ENCODE data around the gene KLB. TPM values are rescaled to one million over a fixed set of nuclear protein-coding genes. Genes with fewer than 3 reads are reported as not detected.
"Not testable (repeated sequence)": the region's sequence is repeated elsewhere in the genome, so short reads cannot be mapped to it uniquely, and the experiment has no call there.

KLB gene
- polyA plus RNA-seq, 1 donor from 2014 or later: 0.09 TPM

- Mint-ChIP-seq H3K27me3 (no peaks in the 10 kb centered on the region), H3K36me3 (no peaks in the 10 kb centered on the region), H3K9me3 (no peaks in the 10 kb centered on the region), H3K27ac (peak overlapping the region; percentile 91 to 96 (median 91)), H3K4me3 (peak overlapping the region; percentile 86 to 93 (median 92)), H3K4me1 (peaks cover 6 to 20% (median 14%) of the 10 kb centered on the region in 3 donors)
Observed at GRCh38 chr4:39446483-39446841, 39.7 kb downstream of the KLB start.

- H3K4me1 Mint-ChIP-seq: peaks cover 6 to 20% (median 14%) of the 10 kb centered on the region in 3 donors
- H3K9me3 Mint-ChIP-seq: no peaks in the 10 kb centered on the region
- peak overlapping the region; percentile 91 to 96 (median 91) for H3K27ac Mint-ChIP-seq
- peak overlapping the region; percentile 86 to 93 (median 92) for H3K4me3 Mint-ChIP-seq
- no peaks in the 10 kb centered on the region for H3K36me3 Mint-ChIP-seq
- H3K27me3 Mint-ChIP-seq: no peaks in the 10 kb centered on the region
Observed at GRCh38 chr4:39446842-39447573, 40.3 kb downstream of the KLB start.

GRCh38 chr4:39450618-39451017 lies 43.9 kb downstream of the KLB start:
- Mint-ChIP-seq H3K4me3 (peak overlapping the region in 1 of 4 donors; percentile 1), H3K27ac (peak overlapping the region in 1 of 3 donors; percentile 15), H3K4me1 (peaks cover 9 to 17% (median 14%) of the 10 kb centered on the region in 3 donors), H3K36me3 (peaks cover 2% of the 10 kb centered on the region), H3K27me3 (no peaks in the 10 kb centered on the region), H3K9me3 (no peaks in the 10 kb centered on the region)

GRCh38 chr4:39451423-39452023 lies 44.8 kb downstream of the KLB start:
- no peak overlapping the region for H3K27ac Mint-ChIP-seq
- H3K36me3 Mint-ChIP-seq: peaks cover 2% of the 10 kb centered on the region
- no peak overlapping the region for H3K4me3 Mint-ChIP-seq
- no peaks in the 10 kb centered on the region for H3K27me3 Mint-ChIP-seq
- no peaks in the 10 kb centered on the region for H3K9me3 Mint-ChIP-seq
- peaks cover 9 to 17% (median 17%) of the 10 kb centered on the region in 3 donors for H3K4me1 Mint-ChIP-seq

- Mint-ChIP-seq H3K4me1 (peaks cover 16 to 17% (median 16%) of the 10 kb centered on the region in 3 donors), H3K27me3 (no peaks in the 10 kb centered on the region), H3K9me3 (no peaks in the 10 kb centered on the region), H3K27ac (peak overlapping the region; percentile 21 to 79 (median 72)), H3K4me3 (peak overlapping the region in 1 of 4 donors; percentile 46), H3K36me3 (peaks cover 2% of the 10 kb centered on the region)
Observed at GRCh38 chr4:39452153-39452859, 45.6 kb downstream of the KLB start.

GRCh38 chr4:39452860-39453587 lies 46.3 kb downstream of the KLB start:
- H3K27ac Mint-ChIP-seq: peak overlapping the region; percentile 21 to 79 (median 72)
- peaks cover 2% of the 10 kb centered on the region for H3K36me3 Mint-ChIP-seq
- H3K27me3 Mint-ChIP-seq: no peaks in the 10 kb centered on the region
- peak overlapping the region in 1 of 4 donors; percentile 46 for H3K4me3 Mint-ChIP-seq
- H3K9me3 Mint-ChIP-seq: no peaks in the 10 kb centered on the region
- peaks cover 16 to 17% (median 17%) of the 10 kb centered on the region in 3 donors for H3K4me1 Mint-ChIP-seq

GRCh38 chr4:39453738-39454137 lies 47.0 kb downstream of the KLB start:
- Mint-ChIP-seq H3K4me1 (peaks cover 15 to 20% (median 17%) of the 10 kb centered on the region in 3 donors), H3K4me3 (no peak overlapping the region), H3K27me3 (no peaks in the 10 kb centered on the region), H3K36me3 (peaks cover 2% of the 10 kb centered on the region), H3K9me3 (no peaks in the 10 kb centered on the region), H3K27ac (peak overlapping the region in 1 of 3 donors; percentile 79)

- no peak overlapping the region for H3K27ac Mint-ChIP-seq
- H3K27me3 Mint-ChIP-seq: no peaks in the 10 kb centered on the region
- H3K4me3 Mint-ChIP-seq: peak overlapping the region in 1 of 4 donors; percentile 23
- no peaks in the 10 kb centered on the region for H3K9me3 Mint-ChIP-seq
- peaks cover 17 to 23% (median 21%) of the 10 kb centered on the region in 3 donors for H3K4me1 Mint-ChIP-seq
- peaks cover 2% of the 10 kb centered on the region for H3K36me3 Mint-ChIP-seq
Observed at GRCh38 chr4:39455486-39455885, 48.8 kb downstream of the KLB start.

GRCh38 chr4:39456946-39457763 lies 50.4 kb downstream of the KLB start:
- peaks cover 4% of the 10 kb centered on the region for H3K36me3 Mint-ChIP-seq
- no peaks in the 10 kb centered on the region for H3K27me3 Mint-ChIP-seq
- peak overlapping the region; percentile 82 to 99 (median 96) for H3K4me3 Mint-ChIP-seq
- H3K9me3 Mint-ChIP-seq: no peaks in the 10 kb centered on the region
- peak overlapping the region; percentile 85 to 99 (median 98) for H3K27ac Mint-ChIP-seq
- H3K4me1 Mint-ChIP-seq: peaks cover 23% of the 10 kb centered on the region in 3 donors

GRCh38 chr4:39458161-39458504 lies 51.4 kb downstream of the KLB start:
- Mint-ChIP-seq H3K27ac (peak overlapping the region; percentile 85 to 99 (median 98)), H3K4me3 (peak overlapping the region; percentile 82 to 99 (median 96)), H3K4me1 (peaks cover 23% of the 10 kb centered on the region in 3 donors)
- H3K27me3 Mint-ChIP-seq, H3K9me3 Mint-ChIP-seq, H3K36me3 Mint-ChIP-seq: not testable (repeated sequence)

GRCh38 chr4:39458505-39459300 lies 52.0 kb downstream of the KLB start, which contains the start of the genes LIAS and RPL9:
LIAS (plus strand) TSS chr4:39459056; CDS start chr4:39459118, 62 bp downstream.
RPL9 (minus strand) TSS chr4:39458922; CDS start chr4:39458439, 483 bp downstream.
- Mint-ChIP-seq H3K9me3 (no peaks in the 10 kb centered on the region), H3K27me3 (no peaks in the 10 kb centered on the region)

GRCh38 chr4:39464886-39465501 lies 58.3 kb downstream of the KLB start:
- peaks cover 2% of the 10 kb centered on the region for H3K36me3 Mint-ChIP-seq
- no peaks in the 10 kb centered on the region for H3K27me3 Mint-ChIP-seq
- H3K9me3 Mint-ChIP-seq: no peaks in the 10 kb centered on the region
- peak overlapping the region in 1 of 3 donors; percentile 25 for H3K27ac Mint-ChIP-seq
- peaks cover 7 to 14% (median 9%) of the 10 kb centered on the region in 3 donors for H3K4me1 Mint-ChIP-seq
- H3K4me3 Mint-ChIP-seq: peak overlapping the region in 1 of 4 donors; percentile 45

More at GRCh38 chr4:39458505-39459300, 52.0 kb downstream of the KLB start, which contains the start of the genes LIAS and RPL9:
- Mint-ChIP-seq H3K4me3 (peak within 1 kb of the TSS; percentile 82 to 99 (median 96)), H3K4me1 (peaks cover 23% of the 10 kb centered on the region in 3 donors), H3K36me3 (peaks cover 2% of the 10 kb centered on the region), H3K27ac (peak within 1 kb of the TSS; percentile 85 to 99 (median 98))

GRCh38 chr4:39466747-39467146 lies 60.0 kb downstream of the KLB start:
- Mint-ChIP-seq H3K4me3 (no peak overlapping the region), H3K4me1 (peaks cover 6 to 8% (median 7%) of the 10 kb centered on the region in 3 donors), H3K27ac (no peak overlapping the region), H3K27me3 (no peaks in the 10 kb centered on the region), H3K9me3 (no peaks in the 10 kb centered on the region), H3K36me3 (peaks cover under 1% of the 10 kb centered on the region)

Data from IgD-negative memory B cell (primary cell).